GM12878 (cell line): Measurements from ENCODE around the gene COL4A1. TPM values are rescaled to one million over a fixed set of nuclear protein-coding genes. Genes with fewer than 3 reads are reported as not detected.

Experiments used
- ATAC-seq: fragments of 200-7000 bp; cut with Tn5 transposase; 3 replicates; pipeline ENCODE4 v1.9.1; 2020; ENCODE audit warnings: mild to moderate bottlenecking, moderate library complexity
- BruUV-seq: library from RNA; stranded (reverse); fragments of 400-500 nt; replicated peaks from 2 replicates; lab custom pipeline; 2021; lab: Mats Ljungman, UMichigan
- CTCF ChIA-PET: fragments of 300-600 bp; sonication (Branson Sonifier 250); formaldehyde crosslinking; extraction: SDS; loops from one replicate; lab custom pipeline; 2021; ENCODE audit warnings: inconsistent platforms; lab: Yijun Ruan, JAX
- POLR2A ChIA-PET: fragments of 350-600 bp; formaldehyde crosslinking; extraction: SDS; loops from one replicate; lab custom pipeline; 2021; ENCODE audit warnings: inconsistent platforms; lab: Charles Lee
- RAD21 ChIA-PET: fragments of 300-600 bp; sonication (Branson Sonifier 250); formaldehyde crosslinking; loops from one replicate; lab custom pipeline; 2023; ENCODE audit warnings: antibody characterized with exemption; ENCODE audit not compliant: unreplicated experiment; lab: Charles Lee
- SMC1A ChIA-PET: fragments of 300-600 bp; sonication (Branson Sonifier 250); formaldehyde crosslinking; loops from one replicate; lab custom pipeline; 2023; ENCODE audit not compliant: unreplicated experiment, uncharacterized antibody; lab: Charles Lee
- DNase-seq: peaks from one replicate; pipeline ENCODE4 v3.0.0-alpha.2; 2011; ENCODE audit warnings: low read depth, low spot score
- FAIRE-seq: peaks from 3 replicates; lab custom pipeline; 2011; peaks lifted over from hg19 to GRCh38; lab: Jason Lieb, UNC
- H2AFZ ChIP-seq: 2 replicates; pipeline ENCODE4 v1.6.0; 2011; ENCODE audit warnings: low read depth, low read length, control low read depth; ENCODE audit not compliant: control insufficient read depth
- H3K27ac ChIP-seq: 2 replicates; pipeline ENCODE4 v1.5.1; 2011; ENCODE audit warnings: control low read depth; ENCODE audit not compliant: control insufficient read depth, insufficient read depth
- H3K27me3 ChIP-seq, 2 experiments: replicated peaks in 1 of 2; 2 replicates each; pipeline versions ENCODE4 v1.6.0 to v1.6.1; 2011; ENCODE audit warnings: low read length in 1 of 2; ENCODE audit not compliant: control insufficient read depth in 2 of 2, insufficient read depth in 2 of 2
- H3K36me3 ChIP-seq, 2 experiments: 2 replicates each; pipeline ENCODE4 v1.5.1; 2011; ENCODE audit warnings: low read length in 1 of 2; ENCODE audit not compliant: control insufficient read depth in 2 of 2, insufficient read depth in 2 of 2
- H3K4me1 ChIP-seq: 2 replicates; pipeline ENCODE4 v1.6.1; 2011; ENCODE audit warnings: mild to moderate bottlenecking, low read length, moderate library complexity, mixed read lengths; ENCODE audit not compliant: control insufficient read depth, insufficient read depth
- H3K4me2 ChIP-seq: 2 replicates; pipeline ENCODE4 v1.6.0; 2011; ENCODE audit warnings: control low read depth; ENCODE audit not compliant: control insufficient read depth, insufficient read depth
- H3K4me3 ChIP-seq: fragments of 200-600 bp; sonication (generic); 2 replicates; pipeline ENCODE4 v1.5.1; 2016
- H3K79me2 ChIP-seq: 2 replicates; pipeline ENCODE4 v1.6.0; 2011; ENCODE audit warnings: low read length; ENCODE audit not compliant: control insufficient read depth, insufficient read depth
- H3K9ac ChIP-seq: 2 replicates; pipeline ENCODE4 v1.8.0; 2011; ENCODE audit warnings: low read length, control low read depth, mixed read lengths; ENCODE audit not compliant: control insufficient read depth, insufficient read depth
- H3K9me3 ChIP-seq: replicated peaks from 3 replicates; pipeline ENCODE4 v1.5.1; 2011; ENCODE audit warnings: mild to moderate bottlenecking, low read length; ENCODE audit not compliant: control insufficient read depth, insufficient read depth
- H4K20me1 ChIP-seq: 2 replicates; pipeline ENCODE4 v1.6.0; 2011; ENCODE audit not compliant: control insufficient read depth, insufficient read depth
- ATF7 ChIP-seq: fragments of 450-650 bp; IDR thresholded peaks from 2 replicates; pipeline ENCODE4 v1.6.1; 2016; ENCODE audit warnings: low read depth, mild to moderate bottlenecking
- CUX1 ChIP-seq: IDR thresholded peaks from 2 replicates; pipeline ENCODE4 v1.6.1; 2012; ENCODE audit warnings: improper control_type of control experiment, low read depth, low read length; ENCODE audit not compliant: insufficient replicate concordance
- DPF2 ChIP-seq: fragments of 450-650 bp; IDR thresholded peaks from 2 replicates; pipeline ENCODE4 v1.6.1; 2017; ENCODE audit warnings: mild to moderate bottlenecking
- HCFC1 ChIP-seq: fragments of 150-350 bp; IDR thresholded peaks from 2 replicates; pipeline ENCODE4 v1.6.1; 2014; ENCODE audit warnings: low read length
- PML ChIP-seq: IDR thresholded peaks from 2 replicates; pipeline ENCODE4 v1.6.1; 2012; ENCODE audit warnings: low read length, inconsistent platforms
- POU2F2 ChIP-seq: IDR thresholded peaks from 3 replicates; pipeline ENCODE4 v1.6.1; 2011; ENCODE audit warnings: low read depth, mild to moderate bottlenecking, low read length, borderline replicate concordance
- RCOR1 ChIP-seq: conservative IDR thresholded peaks from 2 replicates; pipeline ENCODE4 v1.6.1; 2012; ENCODE audit warnings: low read depth, low read length, improper control_type of control experiment
- SMAD1 ChIP-seq: fragments of 450-650 bp; IDR thresholded peaks from 2 replicates; pipeline ENCODE4 v1.6.1; 2018; ENCODE audit warnings: mild to moderate bottlenecking, low read depth; ENCODE audit not compliant: partially characterized antibody
- ZNF207 ChIP-seq: fragments of 450-650 bp; IDR thresholded peaks from 2 replicates; pipeline ENCODE4 v1.6.1; 2014; ENCODE audit warnings: antibody characterized with exemption, mild to moderate bottlenecking, borderline replicate concordance
- WGBS: methylation state at CpG from one replicate; pipeline ENCODE4 v1.1.6; 2016; ENCODE audit warnings: low lambda C conversion rate; ENCODE audit not compliant: insufficient replicate concordance, insufficient coverage; ENCODE audit errors: missing lambda C conversion rate; 5-methylcytosine and 5-hydroxymethylcytosine counted together
- in situ Hi-C: fragments of 300-500 bp; cut with MboI; formaldehyde crosslinking; loops from 9 replicates; pipeline ENCODE4 v1.14.3; 2018; ENCODE audit warnings: mixed read lengths
- intact Hi-C: fragments of 100-400 bp; cut with micrococcal nuclease; formaldehyde crosslinking; loops from one replicate; pipeline ENCODE4 v1.14.2; 2022; ENCODE audit not compliant: unreplicated experiment
- polyA plus RNA-seq, 11 experiments: library from polyadenylated mRNA; depleted of rRNA in 4 of 11; unstranded in 6 of 11; stranded (reverse) in 5 of 11; fragments of >200 nt; fragmentation: Nextera tagmentation in 4 of 11; fragmentation: Illumina TruSeq in 1 of 11; extraction: Ambion mirVana in 4 of 11; extraction: Trizol in 1 of 11; gene quantifications; 1 replicate in 1 of 11; 2 replicates in 10 of 11; pipeline versions ENCODE4 v1.2.1 to v1.2.3, GENCODE V29; 2011 to 2016; ENCODE audit warnings: inconsistent platforms in 2 of 11, missing spikeins in 2 of 11, low read depth in 1 of 11
- total RNA-seq, 4 experiments: library from RNA; depleted of rRNA in 3 of 4; stranded (reverse); fragments of >200 nt in 3 of 4; fragmentation: Illumina TruSeq in 1 of 4; extraction: Trizol in 1 of 4; gene quantifications; 2 replicates each; pipeline versions ENCODE4 v1.2.1 to v1.2.3, GENCODE V29; 2013 to 2021
- TF ChIP-seq, protein P1 (sequence below): fragments of 450-650 bp; IDR thresholded peaks from 2 replicates; pipeline ENCODE4 v1.6.1; 2017; ENCODE audit warnings: mild to moderate bottlenecking
- TF ChIP-seq, protein P2 (sequence below): fragments of 450-650 bp; IDR thresholded peaks from 2 replicates; pipeline ENCODE4 v1.6.1; 2017; ENCODE audit warnings: mild to moderate bottlenecking, low read depth, inconsistent platforms; ENCODE audit not compliant: poor library complexity, severe bottlenecking

Gene COL4A1
- total and polyA plus RNA-seq, 10 of the 15 experiments (the other 5 are each of a cell fraction or from before 2014, with no cell fraction given) = 0.07 to 0.31 (median 0.13) TPM; not detected in 6

DNA sequence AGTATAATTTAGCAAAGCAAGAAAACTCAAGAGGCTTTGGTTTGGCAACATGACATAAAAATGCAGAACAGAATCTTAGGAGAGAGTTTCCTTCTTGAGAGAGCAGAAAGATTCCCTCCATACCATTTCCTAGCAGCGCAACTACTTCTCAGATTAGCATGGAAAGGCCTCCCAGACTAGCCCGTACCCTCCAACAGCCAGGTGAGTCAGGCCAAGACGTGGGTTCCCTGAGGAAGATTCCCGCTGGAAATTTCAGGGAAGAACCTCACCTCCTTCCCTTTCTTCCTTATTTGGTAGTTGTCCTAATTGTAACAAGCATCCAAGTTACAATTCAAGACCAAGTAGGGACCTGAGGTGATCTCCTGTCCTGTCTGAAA lies 12.4 kb upstream of the COL4A1 start:
- DNase-seq = no peak
- intact Hi-C loops (no loop called here), in situ Hi-C loops (no loop called here)
- no peak overlapping the region for H2AFZ ChIP-seq
- TF ChIP-seq DPF2 (no peak), PML (no peak), CUX1 (no peak), ZNF207 (no peak), SMAD1 (no peak), HCFC1 (no peak), POU2F2 (no peak), ATF7 (no peak), RCOR1 (no peak)
- TF ChIP-seq, protein P1, sequence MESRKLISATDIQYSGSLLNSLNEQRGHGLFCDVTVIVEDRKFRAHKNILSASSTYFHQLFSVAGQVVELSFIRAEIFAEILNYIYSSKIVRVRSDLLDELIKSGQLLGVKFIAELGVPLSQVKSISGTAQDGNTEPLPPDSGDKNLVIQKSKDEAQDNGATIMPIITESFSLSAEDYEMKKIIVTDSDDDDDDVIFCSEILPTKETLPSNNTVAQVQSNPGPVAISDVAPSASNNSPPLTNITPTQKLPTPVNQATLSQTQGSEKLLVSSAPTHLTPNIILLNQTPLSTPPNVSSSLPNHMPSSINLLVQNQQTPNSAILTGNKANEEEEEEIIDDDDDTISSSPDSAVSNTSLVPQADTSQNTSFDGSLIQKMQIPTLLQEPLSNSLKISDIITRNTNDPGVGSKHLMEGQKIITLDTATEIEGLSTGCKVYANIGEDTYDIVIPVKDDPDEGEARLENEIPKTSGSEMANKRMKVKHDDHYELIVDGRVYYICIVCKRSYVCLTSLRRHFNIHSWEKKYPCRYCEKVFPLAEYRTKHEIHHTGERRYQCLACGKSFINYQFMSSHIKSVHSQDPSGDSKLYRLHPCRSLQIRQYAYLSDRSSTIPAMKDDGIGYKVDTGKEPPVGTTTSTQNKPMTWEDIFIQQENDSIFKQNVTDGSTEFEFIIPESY = no peak
- TF ChIP-seq, protein P2, sequence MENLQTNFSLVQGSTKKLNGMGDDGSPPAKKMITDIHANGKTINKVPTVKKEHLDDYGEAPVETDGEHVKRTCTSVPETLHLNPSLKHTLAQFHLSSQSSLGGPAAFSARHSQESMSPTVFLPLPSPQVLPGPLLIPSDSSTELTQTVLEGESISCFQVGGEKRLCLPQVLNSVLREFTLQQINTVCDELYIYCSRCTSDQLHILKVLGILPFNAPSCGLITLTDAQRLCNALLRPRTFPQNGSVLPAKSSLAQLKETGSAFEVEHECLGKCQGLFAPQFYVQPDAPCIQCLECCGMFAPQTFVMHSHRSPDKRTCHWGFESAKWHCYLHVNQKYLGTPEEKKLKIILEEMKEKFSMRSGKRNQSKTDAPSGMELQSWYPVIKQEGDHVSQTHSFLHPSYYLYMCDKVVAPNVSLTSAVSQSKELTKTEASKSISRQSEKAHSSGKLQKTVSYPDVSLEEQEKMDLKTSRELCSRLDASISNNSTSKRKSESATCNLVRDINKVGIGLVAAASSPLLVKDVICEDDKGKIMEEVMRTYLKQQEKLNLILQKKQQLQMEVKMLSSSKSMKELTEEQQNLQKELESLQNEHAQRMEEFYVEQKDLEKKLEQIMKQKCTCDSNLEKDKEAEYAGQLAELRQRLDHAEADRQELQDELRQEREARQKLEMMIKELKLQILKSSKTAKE = no peak
- FAIRE-seq = no peak
- no peaks in the 10 kb centered on the region for H3K4me1 ChIP-seq
- ChIA-PET RAD21 (no interaction called here), POLR2A (no interaction called here), SMC1A (no interaction called here), CTCF (interaction anchor here (0.7 kb wide), 1 partner anchor 907 kb away, joined by 3 read pairs; no protein-coding TSS in a partner anchor)
- no peaks in the 10 kb centered on the region for H3K9me3 ChIP-seq
- H3K27ac ChIP-seq = no peak overlapping the region
- no peaks in the 10 kb centered on the region for H3K36me3 ChIP-seq
- BruUV-seq = no TSS peak
- WGBS = 28% methylated on average over 4 of the region's 4 CpGs
- H3K27me3 ChIP-seq = no peaks in the 10 kb centered on the region; a peak in 3 of 4 replicates
- no peak overlapping the region for H3K4me2 ChIP-seq
- no peak for ATAC-seq
- H3K79me2 ChIP-seq = no peaks in the 10 kb centered on the region
- H4K20me1 ChIP-seq = no peaks in the 10 kb centered on the region
- H3K4me3 ChIP-seq = no peak overlapping the region
- no peak overlapping the region for H3K9ac ChIP-seq
